ENCODE results near the gene RLN3.

DNA sequence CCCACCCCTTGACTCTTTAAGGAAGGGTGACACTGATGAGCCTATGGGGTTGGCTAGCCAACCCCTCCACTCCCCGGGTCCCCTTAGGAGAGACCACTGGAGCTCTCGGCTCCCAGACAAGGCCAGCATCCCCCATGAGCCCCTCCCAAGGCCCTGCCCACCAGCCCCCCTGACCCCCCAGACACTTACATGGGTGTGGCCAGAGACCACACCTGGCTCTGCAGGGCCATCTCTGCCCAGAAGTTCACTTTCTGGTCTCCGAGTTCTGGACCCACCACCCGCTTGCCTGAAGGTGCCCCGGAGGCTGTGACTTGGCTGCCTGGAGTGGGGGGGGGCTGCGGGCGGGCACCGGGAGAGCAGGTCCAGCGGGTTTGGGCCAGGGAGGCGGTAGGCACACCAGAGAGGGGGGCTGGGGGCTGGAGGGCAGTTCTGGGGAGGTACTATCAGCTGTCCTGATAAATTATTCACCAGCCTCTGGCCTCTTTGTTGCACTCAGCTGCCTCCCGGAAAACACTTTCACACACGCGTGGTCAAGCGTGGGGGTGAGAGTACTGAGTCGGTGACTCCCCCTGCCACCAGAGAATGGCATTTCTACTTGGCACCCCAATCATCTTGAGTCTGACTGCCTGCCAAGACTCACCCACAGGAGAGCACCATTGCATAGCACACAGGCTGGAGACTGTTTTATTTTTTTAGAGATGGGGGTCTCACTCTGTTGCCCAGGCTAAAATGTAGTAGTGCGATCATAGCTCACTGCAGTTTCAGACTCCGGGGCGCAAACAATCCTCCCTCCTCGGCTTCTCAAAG, 34.0 kb downstream of the RLN3 start, which contains the start of gene PALM3:
- TF ChIP-seq RXRA (IDR thresholded peaks at IDR 0.05; ENCODE audit: borderline replicate concordance, low read depth): no peak
- no peak for TF ChIP-seq POLR2AphosphoS5 (IDR thresholded peaks at IDR 0.05; ENCODE audit: low read depth, low read length)
- TF ChIP-seq, protein P1, sequence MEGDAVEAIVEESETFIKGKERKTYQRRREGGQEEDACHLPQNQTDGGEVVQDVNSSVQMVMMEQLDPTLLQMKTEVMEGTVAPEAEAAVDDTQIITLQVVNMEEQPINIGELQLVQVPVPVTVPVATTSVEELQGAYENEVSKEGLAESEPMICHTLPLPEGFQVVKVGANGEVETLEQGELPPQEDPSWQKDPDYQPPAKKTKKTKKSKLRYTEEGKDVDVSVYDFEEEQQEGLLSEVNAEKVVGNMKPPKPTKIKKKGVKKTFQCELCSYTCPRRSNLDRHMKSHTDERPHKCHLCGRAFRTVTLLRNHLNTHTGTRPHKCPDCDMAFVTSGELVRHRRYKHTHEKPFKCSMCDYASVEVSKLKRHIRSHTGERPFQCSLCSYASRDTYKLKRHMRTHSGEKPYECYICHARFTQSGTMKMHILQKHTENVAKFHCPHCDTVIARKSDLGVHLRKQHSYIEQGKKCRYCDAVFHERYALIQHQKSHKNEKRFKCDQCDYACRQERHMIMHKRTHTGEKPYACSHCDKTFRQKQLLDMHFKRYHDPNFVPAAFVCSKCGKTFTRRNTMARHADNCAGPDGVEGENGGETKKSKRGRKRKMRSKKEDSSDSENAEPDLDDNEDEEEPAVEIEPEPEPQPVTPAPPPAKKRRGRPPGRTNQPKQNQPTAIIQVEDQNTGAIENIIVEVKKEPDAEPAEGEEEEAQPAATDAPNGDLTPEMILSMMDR (IDR thresholded peaks at IDR 0.05): no peak
- TF ChIP-seq, protein P2, sequence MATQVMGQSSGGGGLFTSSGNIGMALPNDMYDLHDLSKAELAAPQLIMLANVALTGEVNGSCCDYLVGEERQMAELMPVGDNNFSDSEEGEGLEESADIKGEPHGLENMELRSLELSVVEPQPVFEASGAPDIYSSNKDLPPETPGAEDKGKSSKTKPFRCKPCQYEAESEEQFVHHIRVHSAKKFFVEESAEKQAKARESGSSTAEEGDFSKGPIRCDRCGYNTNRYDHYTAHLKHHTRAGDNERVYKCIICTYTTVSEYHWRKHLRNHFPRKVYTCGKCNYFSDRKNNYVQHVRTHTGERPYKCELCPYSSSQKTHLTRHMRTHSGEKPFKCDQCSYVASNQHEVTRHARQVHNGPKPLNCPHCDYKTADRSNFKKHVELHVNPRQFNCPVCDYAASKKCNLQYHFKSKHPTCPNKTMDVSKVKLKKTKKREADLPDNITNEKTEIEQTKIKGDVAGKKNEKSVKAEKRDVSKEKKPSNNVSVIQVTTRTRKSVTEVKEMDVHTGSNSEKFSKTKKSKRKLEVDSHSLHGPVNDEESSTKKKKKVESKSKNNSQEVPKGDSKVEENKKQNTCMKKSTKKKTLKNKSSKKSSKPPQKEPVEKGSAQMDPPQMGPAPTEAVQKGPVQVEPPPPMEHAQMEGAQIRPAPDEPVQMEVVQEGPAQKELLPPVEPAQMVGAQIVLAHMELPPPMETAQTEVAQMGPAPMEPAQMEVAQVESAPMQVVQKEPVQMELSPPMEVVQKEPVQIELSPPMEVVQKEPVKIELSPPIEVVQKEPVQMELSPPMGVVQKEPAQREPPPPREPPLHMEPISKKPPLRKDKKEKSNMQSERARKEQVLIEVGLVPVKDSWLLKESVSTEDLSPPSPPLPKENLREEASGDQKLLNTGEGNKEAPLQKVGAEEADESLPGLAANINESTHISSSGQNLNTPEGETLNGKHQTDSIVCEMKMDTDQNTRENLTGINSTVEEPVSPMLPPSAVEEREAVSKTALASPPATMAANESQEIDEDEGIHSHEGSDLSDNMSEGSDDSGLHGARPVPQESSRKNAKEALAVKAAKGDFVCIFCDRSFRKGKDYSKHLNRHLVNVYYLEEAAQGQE (IDR thresholded peaks at IDR 0.05; ENCODE audit: low read depth, low read length): no peak
- no peak for TF ChIP-seq RFX5 (IDR thresholded peaks at IDR 0.05; ENCODE audit: low read length)
- TF ChIP-seq TAF1 (IDR thresholded peaks at IDR 0.05; ENCODE audit: borderline replicate concordance, low read depth, low read length): no peak
- TF ChIP-seq NFIC (IDR thresholded peaks at IDR 0.05; ENCODE audit: borderline replicate concordance): no peak
- TF ChIP-seq, protein P3, sequence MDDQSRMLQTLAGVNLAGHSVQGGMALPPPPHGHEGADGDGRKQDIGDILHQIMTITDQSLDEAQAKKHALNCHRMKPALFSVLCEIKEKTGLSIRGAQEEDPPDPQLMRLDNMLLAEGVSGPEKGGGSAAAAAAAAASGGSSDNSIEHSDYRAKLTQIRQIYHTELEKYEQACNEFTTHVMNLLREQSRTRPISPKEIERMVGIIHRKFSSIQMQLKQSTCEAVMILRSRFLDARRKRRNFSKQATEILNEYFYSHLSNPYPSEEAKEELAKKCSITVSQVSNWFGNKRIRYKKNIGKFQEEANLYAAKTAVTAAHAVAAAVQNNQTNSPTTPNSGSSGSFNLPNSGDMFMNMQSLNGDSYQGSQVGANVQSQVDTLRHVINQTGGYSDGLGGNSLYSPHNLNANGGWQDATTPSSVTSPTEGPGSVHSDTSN (IDR thresholded peaks at IDR 0.05): no peak
- no peak for TF ChIP-seq CHD2 (IDR thresholded peaks at IDR 0.05; ENCODE audit: low read length, partially characterized antibody)
- no peak for TF ChIP-seq GABPA (IDR thresholded peaks at IDR 0.05; ENCODE audit: low read depth)
- TF ChIP-seq, protein P4, sequence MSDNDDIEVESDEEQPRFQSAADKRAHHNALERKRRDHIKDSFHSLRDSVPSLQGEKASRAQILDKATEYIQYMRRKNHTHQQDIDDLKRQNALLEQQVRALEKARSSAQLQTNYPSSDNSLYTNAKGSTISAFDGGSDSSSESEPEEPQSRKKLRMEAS (IDR thresholded peaks at IDR 0.05; ENCODE audit: low read depth): no peak
- TF ChIP-seq EZH2phosphoT487 (IDR thresholded peaks at IDR 0.05; ENCODE audit: borderline replicate concordance, low read depth): no peak
- TF ChIP-seq, protein P5, sequence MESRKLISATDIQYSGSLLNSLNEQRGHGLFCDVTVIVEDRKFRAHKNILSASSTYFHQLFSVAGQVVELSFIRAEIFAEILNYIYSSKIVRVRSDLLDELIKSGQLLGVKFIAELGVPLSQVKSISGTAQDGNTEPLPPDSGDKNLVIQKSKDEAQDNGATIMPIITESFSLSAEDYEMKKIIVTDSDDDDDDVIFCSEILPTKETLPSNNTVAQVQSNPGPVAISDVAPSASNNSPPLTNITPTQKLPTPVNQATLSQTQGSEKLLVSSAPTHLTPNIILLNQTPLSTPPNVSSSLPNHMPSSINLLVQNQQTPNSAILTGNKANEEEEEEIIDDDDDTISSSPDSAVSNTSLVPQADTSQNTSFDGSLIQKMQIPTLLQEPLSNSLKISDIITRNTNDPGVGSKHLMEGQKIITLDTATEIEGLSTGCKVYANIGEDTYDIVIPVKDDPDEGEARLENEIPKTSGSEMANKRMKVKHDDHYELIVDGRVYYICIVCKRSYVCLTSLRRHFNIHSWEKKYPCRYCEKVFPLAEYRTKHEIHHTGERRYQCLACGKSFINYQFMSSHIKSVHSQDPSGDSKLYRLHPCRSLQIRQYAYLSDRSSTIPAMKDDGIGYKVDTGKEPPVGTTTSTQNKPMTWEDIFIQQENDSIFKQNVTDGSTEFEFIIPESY (IDR thresholded peaks at IDR 0.05; ENCODE audit: borderline replicate concordance, low read depth): no peak
- TF ChIP-seq RCOR1 (IDR thresholded peaks at IDR 0.05; ENCODE audit: low read length): no peak
